Activated naive CD4-positive, alpha-beta T cell treated with Interleukin-2 at 50 U/mL for 16 hours (primary cell): Measurements from ENCODE around the gene CDH15.
"Not testable (repeated sequence)": the region's sequence is repeated elsewhere in the genome, so short reads cannot be mapped to it uniquely, and the experiment has no call there.

Experiments used
- DNase-seq: peaks from one replicate; pipeline ENCODE4 v3.0.0-alpha.2; 2020

CDH15 gene

GRCh38 chr16:89157778-89158177 is 13.8 kb upstream of the CDH15 start:
- DNase-seq: no peak

- DNase-seq: no peak
These were observed 12.3 kb upstream of the CDH15 start for GRCh38 chr16:89159066-89159849.

- DNase-seq: no peak
These were observed 11.6 kb upstream of the CDH15 start for GRCh38 chr16:89159850-89160354.

- no peak for DNase-seq
These were observed 10.4 kb upstream of the CDH15 start for GRCh38 chr16:89160977-89161701.

GRCh38 chr16:89161763-89162713 is 9.5 kb upstream of the CDH15 start:
- DNase-seq: no peak

- no peak for DNase-seq
These were observed 8.3 kb upstream of the CDH15 start for GRCh38 chr16:89163297-89163696.

GRCh38 chr16:89164436-89164835 is 7.1 kb upstream of the CDH15 start:
- no peak for DNase-seq

- no peak for DNase-seq
These were observed 6.5 kb upstream of the CDH15 start for GRCh38 chr16:89164847-89165680.

GRCh38 chr16:89165681-89165979 is 5.9 kb upstream of the CDH15 start:
- not testable (repeated sequence) for DNase-seq

GRCh38 chr16:89166696-89167424 is 4.7 kb upstream of the CDH15 start:
- no peak for DNase-seq

- DNase-seq: peak; percentile 84
These were observed 4.1 kb upstream of the CDH15 start for GRCh38 chr16:89167425-89167941.

GRCh38 chr16:89168381-89169189 is 3.0 kb upstream of the CDH15 start:
- no peak for DNase-seq

- DNase-seq: no peak
These were observed 1.8 kb upstream of the CDH15 start for GRCh38 chr16:89169778-89170177.

GRCh38 chr16:89170346-89171215 is 967 bp upstream of the CDH15 start:
- no peak for DNase-seq

- DNase-seq: no peak
These were observed 601 bp downstream of the CDH15 start for GRCh38 chr16:89172171-89172527.

- DNase-seq: no peak
These were observed 1.1 kb downstream of the CDH15 start for GRCh38 chr16:89172528-89173173.

- DNase-seq: no peak
These were observed 1.8 kb downstream of the CDH15 start for GRCh38 chr16:89173174-89173921.
